EL (cell line): ENCODE results near the gene PRRG2.

Experiments
- DNase-seq: peaks from one replicate; pipeline ENCODE4 v3.0.0-alpha.2; 2016

Gene PRRG2

DNA sequence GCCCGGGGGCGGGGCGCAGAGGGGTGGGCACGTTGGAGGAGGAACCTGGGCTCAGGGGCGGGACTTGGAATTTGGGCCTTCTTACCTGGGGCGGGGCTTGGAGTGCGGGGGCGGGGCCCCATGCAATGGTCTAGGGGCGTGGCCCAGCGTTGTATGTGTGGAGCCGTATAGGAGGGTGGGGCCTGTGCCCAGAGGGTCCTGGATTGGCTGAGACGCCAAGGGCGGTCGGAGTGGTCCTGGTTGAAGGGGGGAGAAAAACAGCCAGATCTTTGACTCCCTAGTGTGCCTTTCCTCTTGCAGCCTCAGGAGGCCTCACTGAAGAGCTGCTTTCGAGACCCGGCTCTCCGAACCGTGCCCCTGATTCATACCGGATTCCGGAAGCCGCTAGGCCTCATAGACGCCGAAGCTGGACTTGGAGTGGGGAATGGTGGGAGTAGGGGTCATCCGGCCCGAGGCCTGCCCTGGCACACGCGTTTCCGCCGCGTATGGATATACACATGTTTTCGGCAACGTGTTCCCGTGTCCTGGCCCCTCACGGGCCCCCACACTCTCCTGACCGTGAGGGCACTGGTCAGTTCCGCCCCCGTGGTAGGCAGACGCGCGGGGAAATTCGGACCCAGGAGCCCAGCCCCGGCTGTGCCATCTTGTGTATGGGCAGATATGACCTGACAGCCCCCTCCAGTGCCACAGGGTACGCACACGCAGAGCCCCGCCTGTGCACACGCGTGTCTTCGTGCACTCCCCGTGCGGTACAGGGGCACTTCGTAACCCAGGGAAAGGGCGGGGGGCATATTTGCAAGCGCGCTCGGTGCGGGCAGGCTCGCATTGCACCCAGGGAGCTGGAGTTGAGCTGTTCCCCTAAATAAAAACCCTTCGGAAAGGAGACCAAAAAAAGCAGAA is 9.2 kb downstream of the PRRG2 start:
- peak; percentile 99 for DNase-seq

DNA sequence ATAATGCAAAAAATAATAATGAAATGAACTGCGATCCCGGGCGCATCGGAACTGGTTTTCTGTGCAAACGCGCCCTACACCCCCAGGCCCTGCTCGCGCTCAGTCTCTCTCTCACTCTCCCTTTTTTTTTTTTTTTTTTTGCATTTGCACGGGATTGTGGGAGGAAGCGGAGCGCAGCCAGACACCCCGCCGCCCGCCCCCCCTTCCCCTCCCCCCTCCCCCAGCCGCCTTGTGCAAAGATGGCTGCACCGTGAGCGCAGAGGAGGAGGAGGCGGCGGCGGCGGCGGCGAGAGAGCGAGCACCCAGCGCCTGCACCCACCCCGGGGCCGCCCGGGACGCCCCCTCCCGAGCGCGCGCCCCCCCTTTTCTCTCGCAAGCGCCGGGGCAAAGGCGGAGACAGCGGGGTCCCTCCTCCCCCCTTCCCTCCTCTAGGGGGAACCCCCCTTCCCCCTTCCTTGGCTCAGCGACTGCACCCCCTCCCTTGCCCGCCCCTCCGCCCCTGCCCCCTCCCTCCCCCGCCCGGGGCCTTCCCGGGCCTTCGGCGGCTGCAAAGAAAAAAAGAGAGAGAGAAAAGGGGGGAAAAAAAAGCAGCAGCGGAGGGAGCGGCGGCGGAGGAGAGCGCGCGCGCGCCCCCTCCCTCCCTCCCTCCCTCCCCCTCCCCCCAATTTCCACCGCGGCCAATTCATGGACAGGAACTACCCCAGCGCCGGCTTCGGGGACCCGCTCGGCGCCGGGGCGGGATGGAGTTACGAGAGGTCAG is 10.0 kb downstream of the PRRG2 start, which contains the start of gene PRR12:
TSS of gene PRR12 (plus strand) at position 212 of the 760 bp plus-strand sequence. CDS start at position 685, 473 bp downstream.
- peak; percentile 77 for DNase-seq

DNA sequence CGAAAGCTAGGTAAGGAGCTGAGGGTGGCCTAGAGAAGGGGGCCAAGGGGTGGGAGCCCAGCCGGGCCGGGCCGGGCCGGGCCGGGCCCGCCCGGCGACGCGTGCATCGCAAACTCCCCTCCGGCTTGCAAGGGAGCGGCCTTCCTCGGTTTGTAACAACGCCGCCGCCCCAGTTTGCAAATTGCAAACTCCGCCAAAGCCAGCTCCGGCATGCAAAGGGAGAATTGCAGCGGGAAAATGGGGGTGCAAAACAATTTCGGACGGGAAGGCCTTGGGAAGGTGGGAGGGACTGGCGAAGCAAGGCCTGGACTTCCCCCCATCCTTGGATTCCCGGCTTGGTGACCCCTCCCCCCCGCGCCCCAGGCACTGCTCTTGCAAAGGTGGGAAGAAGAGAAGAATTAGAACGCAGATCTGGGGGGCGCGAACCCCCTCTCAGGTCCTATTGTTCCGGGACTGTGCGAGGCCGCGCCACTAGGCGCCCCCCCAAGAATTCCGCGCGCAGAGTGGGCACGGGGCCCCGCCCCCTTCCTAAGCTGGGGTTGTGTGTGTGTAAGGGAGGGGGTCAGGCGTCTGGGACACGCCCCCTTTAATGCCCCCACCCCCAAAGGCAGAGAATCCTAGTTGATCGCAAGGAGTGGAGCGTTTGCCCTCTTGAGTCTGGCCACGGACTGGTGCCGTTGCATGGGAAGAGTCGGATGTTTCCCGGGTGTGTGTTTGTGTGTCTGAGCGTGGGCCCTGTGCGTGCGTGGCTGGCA is 10.8 kb downstream of the PRRG2 start:
- peak; percentile 65 for DNase-seq

DNA sequence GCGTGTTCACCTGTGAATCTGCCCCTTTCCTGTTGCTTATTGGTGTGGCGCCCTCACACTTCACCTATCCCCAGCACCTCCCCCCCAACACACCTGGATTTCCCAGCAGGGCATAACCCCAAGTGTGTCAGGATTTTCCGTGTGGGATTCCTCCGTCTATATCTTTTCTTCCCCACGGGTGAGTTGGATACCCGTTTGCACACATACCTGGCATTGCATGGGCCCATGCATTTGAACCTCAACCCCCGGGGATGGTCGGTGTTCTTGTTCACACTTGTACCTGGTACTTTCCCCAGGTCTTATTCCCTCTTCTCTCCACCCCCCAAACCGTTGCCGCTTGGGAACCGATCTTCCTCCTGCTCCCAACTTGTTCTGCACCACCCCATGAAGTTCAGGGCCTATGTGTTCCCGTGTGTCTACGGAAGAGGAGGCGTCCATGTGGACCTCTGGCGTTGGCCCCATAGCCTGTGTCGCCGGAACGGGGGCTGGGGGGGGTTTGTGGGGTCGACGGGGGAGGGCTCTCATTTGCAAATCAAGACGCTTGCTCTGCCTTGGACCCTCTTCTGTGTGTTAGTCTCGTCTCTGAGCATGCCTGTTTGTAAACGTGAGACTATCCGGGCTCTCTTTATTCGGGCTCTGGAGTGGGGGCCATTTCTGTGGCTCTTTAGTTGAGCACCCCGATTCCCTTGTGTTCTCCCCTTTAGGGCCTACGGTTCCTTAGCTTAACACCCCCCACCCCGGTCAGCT is 11.5 kb downstream of the PRRG2 start:
- DNase-seq, result peak; percentile 41

DNA sequence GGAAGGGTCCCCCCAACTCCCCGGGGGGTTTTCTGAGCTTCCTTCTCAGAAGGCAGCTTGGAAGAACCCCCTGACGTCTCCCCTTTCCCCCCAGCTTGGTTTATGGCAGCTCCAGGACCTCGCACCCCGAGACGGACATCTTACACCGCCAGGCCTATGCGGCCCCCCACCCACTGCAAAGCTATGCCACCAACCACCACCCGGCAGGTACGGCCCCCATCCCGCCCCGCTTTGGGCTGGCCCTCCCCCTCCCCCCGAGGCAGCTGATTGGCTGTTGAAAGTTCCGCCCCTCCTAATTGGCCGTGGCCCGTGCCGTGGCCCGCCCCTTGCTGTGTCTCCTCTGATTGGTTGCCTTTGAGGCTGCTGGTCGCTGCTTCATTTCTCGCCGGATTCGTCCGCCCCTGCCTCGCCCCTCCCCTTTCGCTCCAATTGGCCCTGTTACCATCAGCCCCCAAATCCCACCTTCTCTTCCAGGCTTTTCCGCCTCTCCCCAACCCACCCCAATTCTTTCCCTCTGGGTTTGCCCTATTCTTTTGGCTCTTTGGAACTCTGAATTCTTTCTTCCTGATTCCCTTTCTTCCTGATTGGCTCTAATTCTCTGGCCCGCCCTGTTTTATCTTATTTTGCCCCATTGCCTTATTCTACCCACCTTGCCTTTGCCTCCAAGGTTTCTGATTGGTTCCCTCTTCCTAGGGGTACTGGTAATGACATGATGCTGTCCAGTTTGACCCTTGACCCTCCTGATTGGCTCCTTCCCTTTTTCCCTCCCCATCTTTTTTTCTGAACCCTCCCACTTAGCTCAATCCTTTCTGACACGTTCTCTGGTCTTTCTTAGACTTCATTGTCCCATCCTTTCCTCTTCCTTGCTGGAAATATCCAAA is 12.4 kb downstream of the PRRG2 start:
- DNase-seq, result peak; percentile 94

DNA sequence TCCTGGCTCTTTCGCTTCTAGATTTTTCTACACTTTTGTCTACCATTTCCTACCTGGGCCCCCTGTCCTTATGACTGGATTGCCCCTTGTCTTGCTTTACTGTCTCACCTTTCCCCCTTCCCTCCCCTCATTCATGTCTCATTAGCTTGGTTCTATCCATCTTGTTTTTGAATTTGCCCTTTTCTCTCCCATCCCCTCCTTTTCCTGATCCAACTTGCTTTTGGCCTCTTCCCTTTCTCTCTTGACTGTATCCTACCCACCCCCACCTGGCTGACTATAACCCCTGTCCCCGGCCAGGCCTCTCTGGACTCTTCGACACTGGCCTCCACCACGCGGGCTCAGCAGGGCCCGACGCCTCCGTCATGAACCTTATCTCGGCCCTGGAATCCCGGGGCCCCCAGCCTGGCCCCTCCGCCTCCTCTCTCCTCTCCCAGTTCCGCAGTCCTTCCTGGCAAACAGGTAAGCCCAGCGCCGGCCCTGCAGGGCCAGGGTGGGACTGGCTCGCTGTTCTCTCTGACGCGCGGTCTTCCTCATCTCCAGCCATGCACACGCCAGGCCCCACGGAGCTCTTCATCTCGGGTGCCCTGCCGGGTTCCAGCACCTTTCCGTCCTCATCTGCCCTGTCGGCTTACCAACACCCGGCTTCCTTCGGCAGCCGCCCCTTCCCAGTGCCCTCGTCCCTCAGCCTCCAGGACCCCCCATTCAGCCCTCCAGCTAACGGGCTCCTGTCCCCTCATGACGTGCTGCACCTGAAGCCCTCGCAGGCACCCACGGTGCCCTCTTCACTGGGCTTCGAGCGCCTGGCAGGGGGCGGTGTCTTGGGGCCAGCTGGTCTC is 13.3 kb downstream of the PRRG2 start:
- no peak for DNase-seq

DNA sequence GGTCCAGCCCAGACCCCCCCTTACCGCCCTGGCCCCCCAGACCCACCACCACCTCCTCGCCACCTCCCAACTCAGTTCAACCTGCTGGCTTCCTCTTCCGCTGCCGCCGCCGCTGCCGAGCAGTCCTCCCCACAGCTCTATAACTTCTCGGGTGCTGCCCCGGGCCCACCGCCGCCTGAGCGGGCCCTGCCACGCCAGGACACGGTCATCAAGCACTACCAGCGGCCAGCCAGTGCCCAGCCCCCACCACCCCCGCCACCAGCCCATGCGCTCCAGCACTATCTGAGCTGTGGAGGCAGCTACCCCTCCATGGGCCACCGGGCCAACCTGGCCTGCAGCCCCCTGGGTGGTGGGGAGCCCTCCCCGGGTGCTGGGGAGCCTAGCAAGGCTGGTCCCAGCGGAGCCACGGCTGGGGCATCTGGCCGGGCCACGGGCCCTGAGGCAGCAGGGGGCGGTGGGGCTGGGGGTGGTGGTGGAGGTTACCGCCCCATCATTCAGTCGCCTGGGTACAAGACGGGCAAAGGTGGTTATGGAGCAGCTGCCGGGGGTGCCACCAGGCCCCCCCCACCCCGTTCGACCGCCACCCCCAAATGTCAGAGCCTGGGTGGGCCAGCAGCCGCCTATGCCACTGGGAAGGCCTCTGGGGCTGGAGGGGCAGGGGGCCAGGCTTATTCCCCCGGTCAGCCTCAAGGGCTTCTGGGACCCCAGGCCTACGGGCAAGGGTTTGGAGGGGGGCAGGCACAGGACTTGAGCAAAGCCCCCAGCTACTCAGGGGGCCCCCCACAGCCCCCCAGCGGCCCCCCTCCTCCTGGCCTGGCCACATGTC is 14.1 kb downstream of the PRRG2 start:
- DNase-seq, result no peak

DNA sequence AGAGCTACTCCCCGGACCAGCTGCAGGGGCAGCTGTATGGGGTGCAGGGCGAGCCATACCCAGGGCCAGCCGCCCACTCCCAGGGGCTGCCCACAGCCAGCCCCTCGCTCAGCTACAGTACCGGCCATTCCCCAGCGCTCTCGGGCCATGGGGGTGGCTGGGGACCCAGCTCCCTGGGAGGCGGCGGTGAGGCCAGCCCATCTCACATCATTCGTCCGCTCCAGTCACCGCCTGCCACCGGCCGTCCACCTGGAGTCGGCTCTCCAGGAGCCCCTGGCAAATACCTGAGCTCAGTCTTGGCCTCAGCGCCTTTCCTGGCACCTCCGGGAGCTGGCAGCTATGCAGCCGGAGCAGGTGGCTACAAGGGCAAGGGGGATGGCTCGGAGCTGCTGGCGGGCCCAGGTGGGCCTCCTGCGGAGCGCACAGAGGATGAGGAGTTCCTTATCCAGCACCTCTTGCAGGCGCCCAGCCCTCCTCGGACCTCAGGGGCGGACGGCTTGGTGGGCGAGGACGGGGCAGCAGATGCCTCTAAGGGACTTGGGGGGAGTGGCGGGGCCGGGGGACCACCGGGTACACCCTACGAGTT is 14.8 kb downstream of the PRRG2 start:
- DNase-seq, result no peak

DNA sequence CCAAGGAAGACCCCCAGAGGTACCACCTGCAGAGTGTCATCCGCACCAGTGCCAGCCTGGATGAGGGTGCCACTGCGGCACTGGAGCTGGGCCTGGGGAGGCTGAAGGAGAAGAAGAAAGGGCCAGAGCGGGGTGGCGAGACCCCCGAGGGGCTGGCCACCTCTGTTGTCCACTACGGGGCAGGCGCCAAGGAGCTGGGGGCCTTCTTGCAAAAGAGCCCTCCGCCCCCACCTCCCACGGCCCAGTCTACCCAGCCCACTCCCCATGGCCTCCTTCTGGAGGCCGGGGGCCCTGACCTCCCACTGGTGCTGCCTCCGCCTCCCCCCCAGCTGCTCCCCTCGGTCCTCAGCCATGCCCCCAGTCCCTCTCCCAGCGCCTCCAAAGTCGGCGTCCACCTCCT is 15.3 kb downstream of the PRRG2 start:
- no peak for DNase-seq

DNA sequence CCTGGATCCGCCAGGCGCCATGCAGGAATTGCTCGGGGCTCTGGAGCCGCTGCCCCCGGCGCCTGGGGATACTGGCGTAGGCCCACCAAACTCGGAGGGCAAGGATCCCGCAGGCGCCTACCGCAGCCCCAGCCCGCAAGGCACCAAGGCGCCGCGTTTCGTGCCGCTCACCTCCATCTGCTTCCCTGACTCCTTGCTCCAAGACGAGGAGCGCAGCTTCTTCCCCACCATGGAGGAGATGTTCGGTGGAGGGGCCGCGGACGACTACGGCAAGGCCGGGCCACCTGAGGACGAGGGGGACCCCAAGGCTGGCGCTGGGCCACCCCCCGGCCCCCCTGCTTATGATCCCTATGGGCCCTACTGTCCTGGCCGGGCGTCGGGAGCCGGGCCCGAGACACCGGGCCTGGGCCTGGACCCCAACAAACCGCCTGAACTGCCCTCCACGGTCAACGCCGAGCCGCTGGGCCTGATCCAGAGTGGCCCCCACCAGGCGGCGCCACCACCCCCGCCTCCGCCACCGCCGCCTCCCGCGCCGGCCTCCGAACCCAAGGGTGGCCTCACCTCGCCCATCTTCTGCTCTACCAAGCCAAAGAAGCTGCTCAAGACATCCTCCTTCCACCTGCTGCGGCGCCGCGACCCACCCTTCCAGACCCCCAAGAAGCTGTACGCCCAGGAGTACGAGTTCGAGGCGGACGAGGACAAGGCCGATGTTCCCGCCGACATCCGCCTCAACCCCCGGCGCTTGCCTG is 16.0 kb downstream of the PRRG2 start:
- no peak for DNase-seq

DNA sequence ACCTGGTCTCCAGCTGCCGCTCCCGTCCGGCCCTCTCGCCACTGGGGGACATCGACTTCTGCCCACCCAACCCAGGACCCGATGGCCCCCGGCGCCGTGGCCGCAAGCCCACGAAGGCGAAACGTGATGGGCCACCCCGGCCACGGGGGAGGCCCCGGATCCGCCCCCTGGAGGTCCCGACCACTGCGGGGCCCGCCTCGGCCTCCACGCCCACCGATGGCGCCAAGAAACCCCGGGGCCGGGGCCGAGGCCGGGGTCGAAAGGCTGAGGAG is 16.5 kb downstream of the PRRG2 start:
- DNase-seq, result no peak

DNA sequence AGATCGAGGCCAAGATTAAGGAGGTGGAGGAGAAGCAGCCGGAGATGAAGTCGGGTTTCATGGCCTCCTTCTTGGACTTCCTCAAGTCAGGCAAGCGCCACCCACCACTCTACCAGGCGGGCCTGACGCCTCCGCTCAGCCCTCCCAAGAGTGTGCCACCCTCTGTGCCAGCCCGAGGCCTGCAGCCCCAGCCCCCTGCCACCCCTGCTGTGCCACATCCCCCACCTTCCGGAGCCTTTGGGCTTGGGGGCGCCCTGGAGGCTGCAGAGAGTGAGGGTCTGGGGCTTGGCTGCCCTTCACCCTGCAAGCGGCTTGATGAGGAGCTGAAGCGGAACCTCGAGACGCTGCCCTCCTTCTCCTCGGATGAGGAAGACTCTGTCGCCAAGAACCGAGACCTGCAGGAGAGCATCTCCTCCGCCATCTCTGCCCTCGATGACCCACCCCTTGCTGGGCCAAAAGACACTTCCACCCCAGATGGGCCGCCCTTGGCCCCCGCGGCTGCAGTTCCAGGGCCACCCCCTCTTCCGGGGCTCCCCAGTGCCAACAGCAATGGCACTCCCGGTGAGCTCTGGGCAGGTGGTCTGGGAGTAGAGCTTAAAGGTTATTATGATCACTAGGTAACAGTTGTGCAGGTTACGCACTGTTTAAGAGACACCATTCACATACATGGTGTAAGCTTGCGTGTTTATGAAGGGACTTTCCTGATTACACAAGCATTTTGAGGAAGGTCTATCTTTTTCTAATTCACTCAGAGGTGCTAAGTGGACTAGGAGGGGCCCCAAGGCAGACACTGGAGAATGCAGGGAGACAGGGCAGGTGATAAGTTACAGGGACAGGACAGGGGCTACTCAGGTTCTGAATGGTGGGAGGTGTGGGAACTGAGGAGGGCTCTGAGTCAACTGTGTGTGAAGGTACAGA is 18.5 kb downstream of the PRRG2 start:
- DNase-seq, result no peak

DNA sequence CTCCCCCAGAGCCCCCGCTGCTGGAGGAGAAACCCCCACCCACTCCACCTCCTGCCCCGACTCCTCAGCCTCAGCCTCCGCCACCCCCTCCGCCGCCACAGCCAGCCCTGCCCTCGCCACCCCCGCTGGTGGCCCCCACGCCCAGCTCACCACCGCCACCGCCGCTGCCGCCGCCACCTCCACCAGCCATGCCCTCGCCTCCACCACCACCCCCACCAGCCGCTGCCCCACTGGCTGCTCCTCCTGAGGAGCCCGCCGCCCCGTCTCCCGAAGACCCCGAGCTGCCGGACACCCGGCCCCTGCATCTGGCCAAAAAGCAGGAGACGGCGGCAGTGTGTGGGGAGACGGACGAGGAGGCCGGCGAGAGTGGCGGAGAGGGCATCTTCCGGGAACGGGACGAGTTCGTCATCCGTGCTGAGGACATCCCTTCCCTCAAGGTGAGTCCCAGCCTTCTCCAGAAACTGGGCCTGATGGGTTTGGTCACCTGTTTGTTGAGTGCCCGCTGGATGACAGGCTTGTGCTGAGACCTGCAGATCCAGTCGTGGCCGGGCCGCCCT is 20.4 kb downstream of the PRRG2 start:
- no peak for DNase-seq

DNA sequence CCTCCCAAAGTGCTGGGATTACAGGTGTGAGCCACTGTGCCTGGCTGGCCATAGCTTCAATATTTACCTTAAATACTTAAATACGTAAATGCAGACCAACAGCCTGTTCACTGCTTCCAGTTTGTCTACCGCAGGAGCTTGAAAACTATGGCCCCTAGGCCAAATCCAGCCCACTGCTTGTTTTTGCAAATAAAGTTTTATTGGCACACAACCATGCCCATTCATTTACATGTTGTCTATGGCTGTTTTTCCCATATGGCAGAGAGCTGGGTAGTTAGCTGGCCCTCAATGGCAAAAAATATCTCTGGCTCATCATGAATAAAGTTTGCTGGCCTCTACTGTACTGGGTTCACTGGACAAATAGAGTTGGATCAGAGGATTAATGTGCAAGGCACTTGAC is 21.7 kb downstream of the PRRG2 start:
- no peak for DNase-seq

DNA sequence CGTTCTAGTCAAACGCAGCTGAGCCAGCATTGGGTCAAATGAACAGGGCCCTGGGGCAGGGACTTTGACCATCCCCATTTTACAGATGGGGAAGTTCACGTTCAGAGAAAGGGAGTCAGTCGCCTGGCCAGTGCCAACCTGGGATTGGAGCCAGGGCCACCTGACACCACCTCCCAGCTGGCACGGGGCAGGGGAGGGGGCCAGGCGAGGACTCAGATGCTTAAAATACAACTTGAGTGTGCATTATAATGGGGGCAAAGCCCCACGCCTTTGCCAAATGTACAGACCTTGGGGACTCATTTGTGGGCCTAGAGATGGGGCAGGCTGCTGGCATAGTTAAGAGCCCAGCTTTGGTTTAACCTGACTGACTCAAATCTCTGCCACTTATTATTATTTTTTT is 24.5 kb downstream of the PRRG2 start:
- DNase-seq, result no peak

DNA sequence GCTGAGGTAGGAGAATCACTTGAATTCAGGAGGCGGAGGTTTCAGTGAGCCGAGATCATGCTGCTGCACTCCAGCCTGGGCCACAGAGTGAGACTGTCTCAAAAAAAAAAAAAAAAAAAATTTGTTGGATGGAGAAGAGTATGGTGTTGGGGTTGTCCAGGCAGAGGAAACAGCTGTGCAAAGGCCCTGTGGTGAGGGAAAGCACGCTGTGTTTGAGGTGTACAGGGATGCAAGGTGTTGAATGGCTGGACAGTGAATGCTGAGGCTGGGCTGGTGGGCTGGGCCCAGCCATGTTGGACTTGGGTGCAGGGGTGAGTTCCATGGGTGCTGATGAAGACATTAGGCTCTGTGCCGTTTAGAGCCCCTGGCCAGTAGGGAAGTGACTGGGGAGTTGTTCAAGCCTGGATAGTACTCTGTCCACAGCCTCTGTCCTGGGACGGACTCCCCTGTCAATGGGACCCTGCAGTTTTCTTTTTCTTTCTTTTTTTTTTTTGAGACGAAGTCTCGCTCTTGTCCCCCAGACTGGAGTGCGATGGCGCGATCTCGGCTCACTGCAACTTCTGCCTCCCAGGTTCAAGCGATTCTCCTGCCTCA is 28.5 kb downstream of the PRRG2 start:
- DNase-seq, result no peak

DNA sequence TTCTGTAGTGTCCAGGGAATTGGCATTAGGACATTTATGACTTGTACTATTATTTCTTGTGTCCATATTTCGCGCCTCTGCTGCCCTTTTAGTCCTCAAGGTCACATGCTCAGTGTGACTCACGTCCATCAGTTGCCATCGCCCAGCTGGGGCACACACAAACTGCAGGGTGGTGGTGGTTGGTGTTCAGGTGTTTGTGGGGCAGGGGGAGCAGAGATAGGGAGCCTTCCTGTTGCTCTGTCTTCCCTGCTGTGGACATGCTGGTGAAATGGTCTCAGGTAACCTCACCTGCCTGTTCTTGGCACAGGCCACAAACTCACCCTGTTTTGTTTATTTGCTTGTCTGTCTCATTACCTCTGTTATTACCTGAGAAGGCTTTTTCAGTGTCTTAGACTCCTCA is 32.3 kb downstream of the PRRG2 start:
- peak; percentile 47 for DNase-seq
